ENCODE measurements around the gene SLC34A2. TPM values are rescaled to one million over a fixed set of nuclear protein-coding genes. Genes with fewer than 3 reads are reported as not detected.

Gene SLC34A2
- total RNA-seq, 1 donor from 2014 or later, result 0.32 TPM

GRCh38 chr4:25632135-25632534, 23.5 kb upstream of the SLC34A2 start:
- Histone ChIP-seq H3K79me2 (ENCODE audit: insufficient read depth, low read length) (no peaks in the 10 kb centered on the region), H3K27ac (ENCODE audit: low read depth, low read length) (no peak overlapping the region), H3K4me3 (ENCODE audit: insufficient read depth, low read depth, low read length) (no peak overlapping the region), H3K9ac (ENCODE audit: low read length) (no peak overlapping the region), H2AFZ (ENCODE audit: low read depth, low read length) (no peak overlapping the region), H4K20me1 (ENCODE audit: insufficient read depth, low read length) (no peaks in the 10 kb centered on the region), H3K9me3 (ENCODE audit: insufficient read depth, low read depth, low read length) (no peaks in the 10 kb centered on the region), H3K4me1 (ENCODE audit: insufficient read depth, low read length) (no peaks in the 10 kb centered on the region), H3K4me2 (ENCODE audit: low read length) (no peak overlapping the region), H3K36me3 (ENCODE audit: insufficient read depth, low read length) (no peaks in the 10 kb centered on the region), H3K27me3 (ENCODE audit: insufficient read depth, low read length) (no peaks in the 10 kb centered on the region)
- Mint-ChIP-seq H3K4me3 (ENCODE audit: unreplicated experiment) (no peak overlapping the region), H3K36me3 (ENCODE audit: low read depth, unreplicated experiment) (no peaks in the 10 kb centered on the region), H3K4me1 (ENCODE audit: low read depth, unreplicated experiment) (no peaks in the 10 kb centered on the region), H3K27ac (ENCODE audit: unreplicated experiment) (no peak overlapping the region), H3K9me3 (ENCODE audit: unreplicated experiment) (peaks cover 1% of the 10 kb centered on the region), H3K27me3 (ENCODE audit: low read depth, unreplicated experiment) (peaks cover 17% of the 10 kb centered on the region)
- TF ChIP-seq CTCF (IDR thresholded peaks at IDR 0.05; ENCODE audit: insufficient read depth, low read depth, low read length), result no peak
- TF ChIP-seq EZH2 (IDR thresholded peaks at IDR 0.05; ENCODE audit: insufficient read depth, low read length), result no peak
- FAIRE-seq (no peak), DNase-seq (ENCODE audit: low read depth) (no peak)

- Mint-ChIP-seq H3K4me1 (ENCODE audit: low read depth, unreplicated experiment) (no peaks in the 10 kb centered on the region), H3K27ac (ENCODE audit: unreplicated experiment) (no peak overlapping the region), H3K27me3 (ENCODE audit: low read depth, unreplicated experiment) (peaks cover 22% of the 10 kb centered on the region), H3K4me3 (ENCODE audit: unreplicated experiment) (no peak overlapping the region), H3K36me3 (ENCODE audit: low read depth, unreplicated experiment) (no peaks in the 10 kb centered on the region), H3K9me3 (ENCODE audit: unreplicated experiment) (peaks cover 1% of the 10 kb centered on the region)
- Histone ChIP-seq H2AFZ (ENCODE audit: low read depth, low read length) (no peak overlapping the region), H3K79me2 (ENCODE audit: insufficient read depth, low read length) (no peaks in the 10 kb centered on the region), H3K9ac (ENCODE audit: low read length) (no peak overlapping the region), H4K20me1 (ENCODE audit: insufficient read depth, low read length) (no peaks in the 10 kb centered on the region), H3K4me3 (ENCODE audit: insufficient read depth, low read depth, low read length) (no peak overlapping the region), H3K27me3 (ENCODE audit: insufficient read depth, low read length) (no peaks in the 10 kb centered on the region), H3K4me1 (ENCODE audit: insufficient read depth, low read length) (no peaks in the 10 kb centered on the region), H3K36me3 (ENCODE audit: insufficient read depth, low read length) (no peaks in the 10 kb centered on the region), H3K27ac (ENCODE audit: low read depth, low read length) (no peak overlapping the region), H3K9me3 (ENCODE audit: insufficient read depth, low read depth, low read length) (no peaks in the 10 kb centered on the region), H3K4me2 (ENCODE audit: low read length) (no peak overlapping the region)
- no peak for DNase-seq (ENCODE audit: low read depth)
- TF ChIP-seq CTCF (IDR thresholded peaks at IDR 0.05; ENCODE audit: insufficient read depth, low read depth, low read length) (no peak), EZH2 (IDR thresholded peaks at IDR 0.05; ENCODE audit: insufficient read depth, low read length) (no peak)
- no peak for FAIRE-seq
Measured at GRCh38 chr4:25633541-25633940, 22.1 kb upstream of the SLC34A2 start.

- H3K4me3 ChIP-seq (ENCODE audit: insufficient read depth, low read depth, low read length), result no peak overlapping the region
- no peak for FAIRE-seq
- no peaks in the 10 kb centered on the region for H3K9me3 ChIP-seq (ENCODE audit: insufficient read depth, low read depth, low read length)
- Mint-ChIP-seq H3K9me3 (ENCODE audit: unreplicated experiment) (peaks cover 1% of the 10 kb centered on the region), H3K27me3 (ENCODE audit: low read depth, unreplicated experiment) (peaks cover 22% of the 10 kb centered on the region), H3K27ac (ENCODE audit: unreplicated experiment) (no peak overlapping the region), H3K4me3 (ENCODE audit: unreplicated experiment) (no peak overlapping the region), H3K36me3 (ENCODE audit: low read depth, unreplicated experiment) (no peaks in the 10 kb centered on the region), H3K4me1 (ENCODE audit: low read depth, unreplicated experiment) (no peaks in the 10 kb centered on the region)
- H3K36me3 ChIP-seq (ENCODE audit: insufficient read depth, low read length), result no peaks in the 10 kb centered on the region
- no peak overlapping the region for H2AFZ ChIP-seq (ENCODE audit: low read depth, low read length)
- H4K20me1 ChIP-seq (ENCODE audit: insufficient read depth, low read length), result no peaks in the 10 kb centered on the region
- no peak overlapping the region for H3K4me2 ChIP-seq (ENCODE audit: low read length)
- no peak for DNase-seq (ENCODE audit: low read depth)
- no peaks in the 10 kb centered on the region for H3K79me2 ChIP-seq (ENCODE audit: insufficient read depth, low read length)
- TF ChIP-seq EZH2 (IDR thresholded peaks at IDR 0.05; ENCODE audit: insufficient read depth, low read length) (no peak), CTCF (IDR thresholded peaks at IDR 0.05; ENCODE audit: insufficient read depth, low read depth, low read length) (no peak)
- H3K27me3 ChIP-seq (ENCODE audit: insufficient read depth, low read length), result no peaks in the 10 kb centered on the region
- H3K9ac ChIP-seq (ENCODE audit: low read length), result no peak overlapping the region
- no peak overlapping the region for H3K27ac ChIP-seq (ENCODE audit: low read depth, low read length)
- H3K4me1 ChIP-seq (ENCODE audit: insufficient read depth, low read length), result no peaks in the 10 kb centered on the region
Measured at GRCh38 chr4:25635501-25635900, 20.1 kb upstream of the SLC34A2 start.
